Head of caudate nucleus (tissue), 42 donors: ENCODE results near the gene L3MBTL4.

Experiments used
- DNase-seq, 42 donors: peaks; one replicate each; pipeline versions ENCODE4 v3.0.0 to v3.0.0-alpha.2; 2020 to 2021; ENCODE audit warnings: mixed read lengths in 7 of 42
- intact Hi-C: fragments of 100-400 bp; cut with DNase I; formaldehyde crosslinking; loops from one replicate; pipeline ENCODE4 v1.15.0; 2022

Gene L3MBTL4

GRCh38 chr18:5918205-5918858, 496.4 kb downstream of the L3MBTL4 start:
- intact Hi-C loops: no loop called here

DNA sequence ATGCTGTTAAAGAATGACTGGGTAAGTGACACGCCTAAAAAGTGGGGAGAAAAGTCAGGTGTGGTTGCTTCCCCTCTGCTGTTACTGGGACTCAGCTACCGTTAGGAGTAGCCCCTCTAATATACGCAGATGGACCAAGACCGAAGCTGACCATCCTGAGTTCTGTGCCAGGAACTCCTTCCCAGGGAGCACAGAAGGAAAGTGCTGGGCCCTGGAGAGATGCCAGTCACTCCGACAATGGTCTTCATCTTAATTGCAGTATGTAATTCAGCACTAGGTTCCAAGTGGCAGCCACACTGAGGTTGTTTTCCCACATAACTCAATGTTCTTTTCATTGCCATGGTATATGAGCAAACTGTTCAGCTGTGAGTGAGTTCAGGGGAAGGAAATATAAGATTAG, 499.8 kb downstream of the L3MBTL4 start:
- no peak for DNase-seq
- intact Hi-C loops: no loop called here

More at GRCh38 chr18:5918205-5918858, 496.4 kb downstream of the L3MBTL4 start:
- DNase-seq: no peak

DNA sequence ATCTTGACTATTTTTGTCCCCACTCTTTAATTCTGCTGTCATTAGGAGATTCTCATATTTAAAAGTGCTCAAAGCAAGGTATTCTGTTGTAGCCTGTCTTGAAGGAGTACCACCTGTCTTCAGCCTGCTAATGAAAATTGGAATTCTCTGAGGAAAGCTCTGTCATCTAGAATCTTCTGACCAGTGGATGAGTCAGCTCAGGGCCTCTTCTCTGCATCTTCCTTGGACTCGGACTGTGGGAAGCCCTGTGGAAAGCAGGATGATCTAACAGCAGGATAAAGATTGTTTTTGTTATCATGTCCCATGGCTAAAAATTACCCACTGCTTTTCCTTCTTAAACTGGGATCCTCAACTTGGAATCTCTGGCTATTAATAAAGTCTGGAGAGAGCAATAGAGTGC, 500.7 kb downstream of the L3MBTL4 start:
- intact Hi-C loops: no loop called here
- no peak for DNase-seq

DNA sequence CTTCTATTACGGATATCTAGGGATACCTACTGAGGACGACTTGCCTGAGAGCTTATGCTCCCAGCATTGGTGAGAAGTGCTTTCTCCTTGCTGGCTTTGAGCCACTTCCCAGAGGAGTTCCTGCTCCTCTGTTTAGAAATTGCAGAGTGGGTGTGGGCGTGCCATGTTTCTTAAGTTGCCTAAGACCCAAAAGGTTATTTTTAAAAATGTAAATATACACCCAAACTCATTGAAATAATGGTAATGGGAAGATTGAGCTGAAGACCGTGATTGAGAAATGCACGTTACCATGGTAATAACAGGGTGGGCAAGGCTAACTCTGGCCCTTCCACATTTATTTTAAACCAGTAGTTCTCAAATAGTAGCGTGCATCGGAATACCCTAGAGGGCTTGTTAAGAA, 502.1 kb downstream of the L3MBTL4 start:
- intact Hi-C loops: no loop called here
- no peak for DNase-seq

GRCh38 chr18:5909125-5909524, 505.6 kb downstream of the L3MBTL4 start:
- DNase-seq: no peak
- intact Hi-C loops: no loop called here
